GM18858 (cell line): ENCODE results near the gene OSBPL1A.

ENCODE experiments used
- ATAC-seq: cut with Tn5 transposase; IDR thresholded peaks from one replicate; pipeline ENCODE4 v1.9.1; 2021; ENCODE audit not compliant: unreplicated experiment

Gene OSBPL1A

GRCh38 chr18:24344509-24344908, 53.1 kb downstream of the OSBPL1A start:
- no peak for ATAC-seq

- no peak for ATAC-seq
Measured at GRCh38 chr18:24342347-24342746, 55.3 kb downstream of the OSBPL1A start.

GRCh38 chr18:24341361-24341760, 56.3 kb downstream of the OSBPL1A start:
- no peak for ATAC-seq

- no peak for ATAC-seq
Measured at GRCh38 chr18:24333084-24333483, 64.5 kb downstream of the OSBPL1A start.

DNA sequence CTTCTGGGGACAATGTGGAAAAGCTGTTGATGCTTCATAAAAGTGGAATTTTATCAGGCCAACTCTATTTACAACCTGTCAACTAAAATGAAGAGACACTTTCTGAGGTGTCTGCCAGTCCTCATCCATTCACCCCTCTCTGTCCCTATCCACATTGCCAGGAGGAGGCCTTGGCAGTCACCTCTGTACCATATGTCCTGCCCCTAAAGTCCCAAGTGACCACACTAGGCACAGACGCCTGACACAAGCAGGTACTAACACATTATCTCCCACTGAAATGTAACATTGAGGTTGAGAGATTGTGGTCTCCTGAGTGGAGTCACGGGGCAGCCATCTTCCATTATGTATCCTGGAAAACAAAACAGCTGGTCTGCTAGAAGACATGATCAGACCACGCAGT, 71.4 kb downstream of the OSBPL1A start:
- no peak for ATAC-seq

DNA sequence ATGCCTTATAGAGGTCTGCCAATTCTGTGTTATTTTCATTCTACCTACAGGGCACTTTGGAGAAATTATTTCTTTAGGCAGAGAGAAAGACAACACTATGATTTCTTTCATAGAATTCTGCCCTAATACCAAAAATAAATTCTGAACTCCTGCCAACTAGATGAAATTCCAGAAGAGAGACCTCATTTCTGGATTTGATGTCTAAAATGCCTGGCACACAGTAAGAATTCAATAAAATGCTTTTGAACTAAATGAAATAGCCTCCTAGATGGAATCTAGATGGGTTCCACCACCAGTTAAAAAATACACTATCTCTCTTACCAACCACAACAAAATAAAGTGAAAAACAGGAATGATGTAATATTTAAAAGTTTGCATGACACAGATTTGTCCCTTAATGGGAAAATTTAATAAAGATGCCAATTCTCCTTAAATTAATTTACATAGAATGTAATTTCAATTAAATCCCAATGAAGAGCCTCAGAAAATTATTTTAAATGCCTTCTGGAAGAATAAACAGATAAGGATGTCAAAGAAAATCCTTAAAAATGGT, 75.0 kb downstream of the OSBPL1A start:
- ATAC-seq = no peak

DNA sequence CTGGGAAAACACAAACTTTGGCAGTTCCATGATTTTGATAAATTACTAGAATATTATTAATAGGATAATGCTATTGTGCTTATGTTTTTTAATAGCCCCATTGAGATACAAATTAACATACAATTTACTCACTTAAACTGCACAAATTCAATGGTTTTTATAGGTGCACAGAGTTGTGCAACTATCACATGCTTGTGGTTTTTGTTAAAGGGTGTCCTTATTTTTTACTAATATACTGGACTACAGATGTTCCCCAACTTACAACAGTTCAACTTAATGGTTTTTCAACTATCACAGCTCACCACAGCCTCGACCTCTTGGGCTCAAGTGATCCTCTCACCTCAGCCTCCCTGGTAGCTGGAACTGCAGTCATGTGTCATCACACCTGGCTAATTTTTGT, 76.6 kb downstream of the OSBPL1A start:
- ATAC-seq = no peak

- ATAC-seq = no peak
Measured at GRCh38 chr18:24319757-24320156, 77.9 kb downstream of the OSBPL1A start.

GRCh38 chr18:24317370-24317769, 80.3 kb downstream of the OSBPL1A start:
- ATAC-seq = no peak

- ATAC-seq = no peak
Measured at GRCh38 chr18:24315170-24315569, 82.5 kb downstream of the OSBPL1A start.

- ATAC-seq = no peak
Measured at GRCh38 chr18:24306201-24306600, 91.4 kb downstream of the OSBPL1A start.

DNA sequence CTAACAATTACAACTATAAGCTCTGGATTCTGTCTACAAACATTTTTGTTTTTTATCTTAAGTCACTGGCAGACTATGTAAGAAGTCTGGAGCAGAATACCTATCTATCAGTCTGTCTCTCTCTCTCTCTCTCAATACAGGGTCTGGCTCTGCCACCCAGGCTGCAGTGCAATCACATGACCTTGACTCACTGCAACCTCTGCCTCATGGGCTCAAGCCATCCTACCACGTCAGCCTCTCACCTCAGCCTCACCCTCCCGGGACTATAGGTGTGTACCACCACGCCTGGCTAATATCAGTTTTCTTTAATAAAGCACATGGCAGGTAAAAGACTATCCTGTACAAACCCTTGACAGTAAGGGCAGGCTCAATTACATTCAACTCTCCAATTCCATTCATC, 96.9 kb downstream of the OSBPL1A start:
- no peak for ATAC-seq

DNA sequence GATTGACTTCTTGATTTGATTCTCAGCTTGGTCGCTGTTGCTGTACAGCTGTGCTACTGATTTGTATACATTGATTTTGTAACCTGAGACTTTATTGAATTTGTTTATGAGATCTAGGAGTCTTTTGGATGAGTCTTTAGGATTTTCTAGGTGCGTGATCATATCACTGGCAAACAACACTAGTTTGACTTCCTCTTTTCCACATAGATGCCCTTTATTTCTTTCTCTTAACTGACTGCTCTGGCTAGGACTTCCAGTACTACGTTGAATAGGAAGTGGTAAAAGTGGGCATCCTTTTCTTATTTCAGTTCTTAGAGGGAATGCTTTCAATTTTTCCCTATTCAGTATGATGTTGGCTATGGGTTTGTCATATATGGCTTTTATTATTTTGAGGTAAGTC, 101.3 kb downstream of the OSBPL1A start:
- no peak for ATAC-seq

GRCh38 chr18:24293254-24293653, 104.4 kb downstream of the OSBPL1A start:
- no peak for ATAC-seq

- ATAC-seq = no peak
Measured at GRCh38 chr18:24278591-24278990, 119.0 kb downstream of the OSBPL1A start.

DNA sequence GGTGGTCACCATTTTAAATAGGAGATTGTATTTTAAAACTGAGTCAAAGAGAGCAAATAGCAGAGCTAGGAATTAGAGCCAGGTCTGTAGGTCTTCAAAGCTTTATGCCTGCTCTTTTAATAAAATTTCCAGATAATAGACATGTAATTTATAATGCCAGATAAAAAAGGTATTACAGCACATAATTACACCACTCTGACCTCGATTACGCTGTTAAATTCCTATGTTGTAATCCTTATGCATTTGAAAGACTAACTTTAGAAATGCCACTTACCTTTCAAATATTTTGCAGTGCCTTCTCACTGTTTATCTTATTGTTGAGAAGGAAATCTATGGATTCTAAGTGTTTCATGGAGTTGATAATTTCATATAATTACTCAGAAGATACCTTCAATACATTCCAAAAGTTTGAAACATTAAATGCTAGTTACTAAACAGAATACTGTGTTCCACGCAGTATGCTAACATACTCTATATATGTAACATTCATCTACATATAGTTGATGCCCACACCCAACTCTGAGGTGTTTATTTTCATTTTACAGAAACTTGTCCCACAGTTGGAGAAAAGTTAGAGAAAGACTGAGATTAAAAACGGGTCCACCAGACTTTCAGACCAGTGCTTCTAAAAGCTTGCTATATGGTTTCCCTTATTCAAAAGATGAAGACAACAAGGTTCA, 120.0 kb downstream of the OSBPL1A start:
- no peak for ATAC-seq

GRCh38 chr18:24276994-24277393, 120.6 kb downstream of the OSBPL1A start:
- no peak for ATAC-seq

GRCh38 chr18:24274837-24275236, 122.8 kb downstream of the OSBPL1A start:
- no peak for ATAC-seq

DNA sequence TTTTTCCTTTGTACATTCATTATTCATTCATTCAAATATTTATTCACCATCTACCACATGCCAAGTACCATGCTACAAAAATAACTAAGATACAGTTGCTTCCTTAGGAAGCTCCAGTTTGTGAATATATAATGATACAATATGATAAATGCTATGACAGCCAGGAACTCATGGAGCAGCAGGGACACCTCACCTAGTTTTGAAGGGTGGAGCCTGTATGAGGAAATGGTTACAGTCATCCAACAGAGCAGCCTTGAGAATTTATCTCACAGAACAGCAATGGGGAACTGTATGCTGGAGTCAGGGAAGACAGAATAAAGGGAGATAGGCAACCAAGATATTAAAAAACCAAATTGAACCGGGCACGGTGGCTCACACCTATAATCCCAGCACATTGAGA, 124.0 kb downstream of the OSBPL1A start:
- ATAC-seq = no peak

DNA sequence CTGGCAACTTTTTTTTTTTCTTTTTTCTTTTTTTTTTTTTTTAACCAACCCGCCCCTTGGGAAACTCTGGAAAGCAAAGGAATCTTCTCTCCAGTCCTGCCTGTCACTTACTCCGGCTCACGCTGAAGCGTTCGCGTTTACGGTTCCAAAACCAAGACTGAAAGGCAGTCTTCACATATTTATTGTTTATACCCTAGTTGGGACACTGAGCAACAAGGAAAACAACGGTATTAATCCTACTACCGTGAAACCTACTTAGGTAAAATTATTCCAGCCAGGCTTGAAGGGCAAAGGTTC, 125.4 kb downstream of the OSBPL1A start:
- no peak for ATAC-seq

- no peak for ATAC-seq
Measured at GRCh38 chr18:24271381-24272228, 126.0 kb downstream of the OSBPL1A start.

DNA sequence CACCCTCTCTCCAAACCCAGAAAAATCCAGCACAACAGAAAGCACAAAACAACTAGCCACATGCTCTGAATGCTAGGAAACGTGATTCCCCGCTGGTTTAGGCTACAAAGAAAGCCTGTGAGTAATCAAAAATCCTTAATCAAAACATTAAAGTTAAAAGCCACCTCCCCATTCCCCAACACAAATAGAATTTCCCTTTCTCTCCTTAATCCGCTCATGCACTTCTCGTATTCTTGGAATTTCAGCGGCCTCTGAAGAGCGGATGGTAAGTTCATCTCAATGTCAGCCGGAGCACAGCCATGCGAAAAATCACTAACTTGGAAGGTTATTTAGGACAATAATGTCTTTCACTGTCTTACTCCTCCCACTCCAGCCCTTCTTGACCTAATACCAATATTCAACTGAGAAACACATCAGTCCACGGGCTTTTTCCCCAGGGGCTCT, 126.7 kb downstream of the OSBPL1A start:
- no peak for ATAC-seq
